NK-92 (cell line): Measurements from ENCODE around the gene MYCN.
"Not testable (repeated sequence)": the region's sequence is repeated elsewhere in the genome, so short reads cannot be mapped to it uniquely, and the experiment has no call there.

Experiments used
- DNase-seq: peaks from one replicate; lab custom pipeline; 2025; ENCODE audit not compliant: unreplicated experiment; lab: John Stamatoyannopoulos, UW

The MYCN gene

DNA sequence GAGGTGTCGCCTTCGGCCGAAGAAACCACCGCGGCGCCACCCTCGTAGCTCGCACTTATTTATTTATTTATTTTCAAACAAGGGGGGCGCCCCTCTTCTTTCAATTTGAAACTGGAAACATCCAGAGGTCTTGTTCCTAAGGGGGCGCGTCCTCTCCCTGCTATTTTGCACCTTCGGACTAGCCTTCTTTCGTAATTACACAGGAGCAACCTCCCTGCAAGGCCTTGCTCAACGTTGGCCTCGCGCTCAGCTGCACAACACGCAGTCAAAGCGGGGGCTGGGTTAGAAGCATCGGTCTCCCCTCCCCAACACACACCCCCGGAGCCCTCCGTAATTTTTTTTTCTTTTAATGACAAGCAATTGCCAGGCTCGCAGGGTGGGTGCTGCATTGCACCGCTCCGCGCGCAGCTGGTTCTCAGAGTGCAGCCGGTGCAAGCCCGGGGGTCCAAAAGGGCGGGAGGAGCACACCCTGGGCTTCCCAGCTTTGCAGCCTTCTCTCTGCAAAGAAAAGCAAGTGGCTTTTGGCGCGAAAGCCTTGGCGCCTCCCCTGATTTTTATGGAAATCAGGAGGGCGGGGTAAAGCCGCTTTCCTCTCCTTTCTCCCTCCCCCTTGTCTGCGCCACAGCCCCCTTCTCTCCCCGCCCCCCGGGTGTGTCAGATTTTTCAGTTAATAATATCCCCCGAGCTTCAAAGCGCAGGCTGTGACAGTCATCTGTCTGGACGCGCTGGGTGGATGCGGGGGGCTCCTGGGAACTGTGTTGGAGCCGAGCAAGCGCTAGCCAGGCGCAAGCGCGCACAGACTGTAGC, at the start of gene MYCN:
TSS of gene MYCN (plus strand) at position 697 of the 807 bp plus-strand sequence. CDS start 1,515 bp downstream, outside the sequence.
- no peak for DNase-seq

DNA sequence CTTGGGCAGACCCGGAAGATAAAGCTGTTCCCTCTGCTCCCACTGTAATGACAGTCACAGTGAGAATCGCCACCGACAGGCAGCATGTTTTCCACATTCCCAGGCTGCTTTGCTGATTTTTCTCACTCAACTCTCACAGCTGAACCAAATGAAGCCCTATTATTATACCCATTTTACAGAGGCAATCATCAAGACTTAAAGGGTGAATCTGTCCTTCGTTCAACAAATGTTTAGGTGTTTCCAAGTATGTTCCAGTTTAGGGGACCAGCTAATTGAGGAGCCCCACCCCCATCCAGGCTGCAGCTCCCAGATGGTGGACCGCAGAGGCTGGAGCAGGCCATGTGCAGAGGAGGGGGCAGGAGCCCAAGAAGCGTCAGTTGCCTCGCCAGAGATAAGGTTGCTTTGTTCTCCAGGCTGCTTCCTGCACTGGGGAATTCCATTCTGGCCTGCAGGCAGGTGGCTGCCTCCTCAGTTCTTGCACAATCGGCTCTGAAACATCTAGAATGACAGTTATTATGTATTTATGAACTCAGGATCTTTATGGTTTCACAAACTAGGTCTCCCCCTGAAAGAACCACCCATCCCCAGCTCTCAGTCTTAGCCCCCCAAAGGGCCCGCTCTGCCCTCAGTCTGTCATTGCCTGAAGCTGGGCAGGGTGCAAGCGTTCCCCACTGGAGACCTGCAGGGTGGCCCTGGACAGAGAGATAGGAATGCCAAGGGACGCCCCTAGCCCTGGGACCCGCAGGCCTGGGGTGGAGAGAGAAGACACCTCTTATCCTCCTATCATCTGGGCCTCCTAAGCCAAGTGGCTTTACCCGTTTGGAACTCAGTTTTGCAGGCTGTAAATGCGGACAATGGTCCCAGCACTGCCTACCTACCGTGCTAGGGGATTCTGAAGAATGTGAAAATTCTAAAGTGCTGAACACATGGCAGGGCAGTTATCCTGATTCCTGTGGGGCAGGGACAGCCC, 49.1 kb upstream of the MYCN start:
- no peak for DNase-seq

DNA sequence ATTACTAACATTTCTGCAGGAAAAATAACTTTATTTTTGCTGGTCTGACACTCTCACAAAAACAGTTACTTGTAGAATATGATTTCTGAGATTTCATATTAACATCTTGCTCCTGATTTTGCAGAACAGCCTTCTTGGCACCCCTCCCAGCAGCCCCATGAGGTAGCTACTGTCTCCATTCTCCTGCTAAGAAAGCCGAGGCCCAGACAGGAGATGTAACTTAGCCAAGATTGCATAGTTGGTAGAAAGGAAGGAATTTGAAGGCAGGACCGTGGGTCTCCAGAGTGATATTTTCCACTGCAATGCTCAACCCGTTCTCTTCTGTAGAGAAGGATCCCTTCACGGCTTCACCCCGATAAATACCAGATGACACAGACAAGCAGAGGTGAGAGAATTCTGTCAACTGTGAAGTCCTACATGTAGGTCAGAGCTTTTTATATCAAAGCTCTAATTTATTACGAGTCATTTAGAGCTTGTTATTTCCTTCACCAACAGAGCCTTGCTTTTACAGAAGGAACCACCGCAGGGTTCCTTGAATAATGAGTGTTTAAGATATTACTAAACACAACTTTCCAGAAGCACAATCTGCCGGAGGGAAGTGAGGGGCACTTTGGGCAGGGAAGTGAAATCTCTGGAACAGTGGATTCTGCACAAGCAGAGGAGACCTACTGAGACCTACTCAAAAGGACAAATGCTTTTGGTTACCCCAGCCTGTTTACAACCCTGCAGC, 48.0 kb upstream of the MYCN start:
- no peak for DNase-seq

DNA sequence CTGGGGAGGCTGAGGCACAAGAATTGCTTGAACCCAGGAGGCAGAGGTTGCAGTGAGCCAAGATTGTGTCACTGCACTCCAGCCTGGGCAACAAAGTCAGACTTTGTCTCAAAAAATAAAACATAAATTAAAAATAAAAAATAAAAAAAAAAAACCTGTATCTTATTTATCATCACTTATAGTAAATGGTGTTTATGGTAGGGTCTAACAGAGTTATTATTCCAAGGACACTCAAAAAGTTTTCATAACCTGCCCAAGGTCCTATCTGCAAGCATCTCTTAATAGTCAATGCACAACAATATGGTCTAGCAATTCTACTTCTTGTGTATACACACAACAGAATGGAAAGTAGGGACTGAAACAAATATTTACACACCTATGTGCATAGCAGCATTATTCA, 47.3 kb upstream of the MYCN start:
- DNase-seq, result no peak

DNA sequence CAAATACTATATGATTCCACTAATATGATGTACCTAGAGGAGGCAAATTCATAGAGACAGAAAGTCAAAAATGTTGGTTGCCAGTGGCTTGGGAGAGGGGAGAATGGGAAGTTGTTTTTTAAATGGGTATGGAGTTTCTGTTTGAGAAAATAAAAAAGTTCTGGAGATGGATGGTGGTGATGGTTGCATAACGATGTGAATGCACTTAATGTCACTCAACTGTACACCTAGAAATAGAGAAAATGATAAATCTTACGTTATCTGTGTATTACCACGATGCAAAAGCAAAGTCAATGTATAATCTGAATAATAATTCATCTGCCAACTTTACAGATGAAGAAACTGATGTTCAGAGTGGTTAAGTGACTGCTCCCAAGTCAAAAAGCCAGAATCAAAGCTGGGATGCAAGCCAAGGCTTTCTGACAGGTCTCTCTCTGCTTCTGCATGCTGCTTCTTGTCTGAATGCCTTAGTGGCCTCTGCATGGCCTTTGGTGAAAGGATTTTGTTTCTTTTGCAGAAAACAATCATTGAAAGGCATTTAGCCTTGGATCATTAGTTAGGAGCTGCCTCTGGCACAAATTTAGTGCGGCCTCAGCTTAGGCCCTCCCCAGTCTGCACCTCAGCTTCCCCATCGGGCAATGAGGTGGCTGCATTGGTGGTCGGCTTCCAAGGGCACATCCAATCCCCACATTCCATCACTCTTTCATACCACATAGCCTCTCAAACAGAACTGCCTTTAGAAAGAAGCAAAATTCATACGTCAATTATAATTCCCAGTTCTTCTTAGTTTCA, 46.5 kb upstream of the MYCN start:
- DNase-seq, result no peak

DNA sequence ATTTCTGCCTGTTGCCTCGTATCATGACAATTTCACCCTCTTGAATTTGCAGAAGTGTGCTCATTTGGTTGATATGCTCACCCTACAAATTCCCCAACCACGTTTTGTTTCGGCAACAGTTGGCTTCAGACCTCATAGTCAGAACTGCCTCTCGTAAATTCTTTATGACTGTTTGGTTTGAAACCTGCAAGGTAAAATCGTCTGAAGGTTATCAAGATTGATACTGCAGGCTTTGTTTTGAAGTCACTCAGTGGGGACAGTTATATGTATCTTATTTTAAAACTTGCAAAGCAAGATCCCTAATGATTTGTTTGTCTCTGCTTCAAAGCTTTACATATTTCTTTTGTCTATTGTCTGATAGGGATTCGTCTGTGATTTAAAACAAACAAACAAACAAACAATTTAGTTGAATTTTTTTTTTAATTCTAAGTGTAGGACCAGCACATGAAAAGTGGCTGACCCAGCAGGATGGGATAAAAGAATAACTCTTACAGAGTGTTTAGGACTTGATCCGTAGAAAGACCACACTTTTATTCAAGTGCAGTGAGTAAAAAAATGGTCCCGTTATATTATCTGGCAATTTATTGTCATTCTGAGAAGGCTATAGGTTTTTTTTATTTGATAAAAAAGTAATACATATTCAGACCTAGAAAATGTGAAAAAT, 45.7 kb upstream of the MYCN start:
- DNase-seq, result no peak

DNA sequence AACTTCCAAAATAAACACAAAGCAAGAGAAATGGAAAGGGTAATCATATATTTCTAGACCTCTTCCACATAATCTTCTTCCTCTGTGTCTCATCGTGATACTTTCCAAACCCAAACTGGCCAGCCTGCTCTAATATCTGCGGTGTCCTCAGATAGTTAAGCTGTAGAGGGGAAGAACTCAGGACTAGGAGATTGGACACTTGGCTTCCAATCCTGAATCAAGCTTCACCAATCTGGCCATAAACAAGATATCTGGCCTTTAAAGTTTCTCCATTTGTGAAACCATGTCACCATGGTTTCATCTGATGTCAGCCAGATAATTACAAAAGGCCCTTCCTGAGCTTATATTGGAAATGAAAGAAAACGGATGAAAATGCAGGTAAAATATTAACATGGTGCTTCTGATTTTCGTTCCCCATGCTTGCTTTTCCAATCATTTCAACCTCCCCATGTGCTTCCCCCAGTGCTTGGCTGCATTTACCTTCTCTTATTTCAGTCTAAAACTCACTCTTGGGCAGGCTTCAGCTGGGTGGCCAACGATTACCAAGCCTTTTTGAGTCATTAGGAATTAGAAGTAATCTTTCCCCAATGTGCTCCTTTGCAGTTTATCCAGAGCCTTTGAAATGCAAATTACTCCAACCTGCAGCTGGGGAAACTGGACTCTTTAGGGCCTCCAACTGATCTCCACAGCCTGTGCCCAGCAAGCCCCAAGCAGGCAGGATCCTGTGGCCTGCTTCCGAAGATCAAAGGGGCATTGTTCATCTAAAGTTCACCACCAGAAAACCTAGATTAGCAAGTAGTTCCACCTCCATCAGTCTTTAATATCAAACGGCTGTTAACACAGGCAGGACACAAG, 44.5 kb upstream of the MYCN start:
- no peak for DNase-seq

DNA sequence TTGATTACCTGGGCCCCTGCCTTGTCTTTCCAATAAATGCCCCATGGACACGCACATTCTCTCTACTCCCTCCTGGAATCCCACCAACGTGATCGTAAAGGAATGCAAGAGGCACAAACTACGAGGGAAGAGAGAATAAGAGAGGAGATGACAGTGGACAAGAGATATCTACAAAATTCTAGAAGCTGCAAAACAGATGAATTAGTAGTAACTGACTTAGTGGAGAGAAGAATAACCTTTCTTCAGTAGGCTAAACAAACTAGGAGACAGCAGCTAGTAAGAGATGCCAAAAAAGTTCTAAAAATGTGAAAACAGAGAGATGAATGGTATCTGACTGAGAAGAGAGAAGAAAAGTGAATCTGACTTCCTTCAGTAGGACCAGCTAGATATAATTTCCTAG, 43.5 kb upstream of the MYCN start:
- DNase-seq, result no peak

DNA sequence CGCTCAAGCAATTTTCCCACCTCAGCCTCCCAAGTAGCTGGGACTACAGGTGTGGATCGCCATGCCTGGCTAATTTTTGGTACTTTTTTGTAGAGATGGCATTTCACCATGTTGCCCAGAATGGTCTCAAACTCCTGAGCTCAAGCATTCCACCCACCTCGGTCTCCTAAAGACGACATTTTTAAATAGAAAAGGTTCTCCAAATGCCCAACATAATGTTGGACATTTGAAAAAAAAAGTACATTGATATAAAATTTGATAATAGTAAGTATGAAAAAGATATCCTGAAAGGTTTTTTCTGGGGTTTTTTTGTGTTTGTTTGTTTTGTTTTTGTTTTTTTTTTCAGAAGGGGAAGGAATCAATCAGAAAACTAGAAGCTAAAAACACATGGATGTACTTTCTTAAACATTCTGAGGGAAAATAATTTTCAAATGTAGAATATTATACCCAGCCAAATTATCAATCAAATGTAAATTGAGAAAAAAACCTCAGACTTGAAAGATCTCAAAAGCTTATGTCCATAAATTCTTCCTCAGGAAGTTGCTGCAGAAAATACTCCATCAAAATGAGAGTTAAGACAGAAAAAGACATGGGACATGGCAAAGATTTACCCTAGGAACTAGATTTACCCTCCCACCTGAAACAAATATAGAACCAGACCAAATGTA, 42.8 kb upstream of the MYCN start:
- DNase-seq, result no peak

DNA sequence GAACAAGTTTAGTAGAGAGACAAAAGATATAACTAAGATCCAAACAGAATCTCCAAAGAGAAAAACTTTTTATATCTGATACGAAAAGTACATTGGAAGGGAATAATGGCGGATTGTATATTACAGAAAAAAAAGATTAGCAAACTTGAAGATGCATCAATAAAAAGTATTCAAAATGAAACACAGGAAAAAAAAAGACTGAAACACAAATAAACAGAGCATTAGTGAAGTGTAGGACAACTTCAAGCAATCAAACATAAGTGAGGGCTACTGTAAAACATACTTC, 41.1 kb upstream of the MYCN start:
- DNase-seq, result no peak

DNA sequence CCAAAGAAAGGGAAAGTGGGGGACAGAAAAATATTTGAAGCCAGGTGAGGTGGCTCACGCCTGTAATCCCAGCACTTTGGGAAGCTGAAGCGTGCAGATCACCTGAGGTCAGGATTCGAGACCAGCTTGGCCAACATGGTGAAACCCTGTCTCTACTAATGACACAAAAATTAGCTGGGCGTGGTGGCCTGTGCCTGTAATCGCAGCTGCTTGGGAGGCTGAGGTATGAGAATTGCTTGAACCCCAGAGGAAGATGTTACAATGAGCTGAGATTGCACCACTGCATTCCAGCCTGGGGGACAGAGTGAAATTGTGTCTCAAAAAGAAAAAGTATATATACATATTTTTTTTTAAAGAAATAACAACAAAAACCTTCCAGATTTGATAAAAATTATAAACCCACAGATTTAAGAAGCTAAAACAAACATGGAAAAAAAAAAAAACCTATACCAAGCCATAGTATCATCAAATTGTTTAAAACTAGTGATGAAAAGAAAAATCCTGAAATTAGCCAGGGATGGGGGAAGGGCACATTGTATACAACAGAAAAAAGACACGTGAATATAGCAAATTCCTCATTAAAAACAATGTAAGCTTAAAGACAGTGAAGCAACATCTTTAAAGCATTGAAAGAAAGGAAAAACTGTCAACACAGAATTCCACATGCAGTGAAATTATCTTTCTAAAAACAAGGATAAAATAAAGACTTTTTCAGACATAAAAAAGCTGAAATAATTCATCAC, 40.4 kb upstream of the MYCN start:
- no peak for DNase-seq

DNA sequence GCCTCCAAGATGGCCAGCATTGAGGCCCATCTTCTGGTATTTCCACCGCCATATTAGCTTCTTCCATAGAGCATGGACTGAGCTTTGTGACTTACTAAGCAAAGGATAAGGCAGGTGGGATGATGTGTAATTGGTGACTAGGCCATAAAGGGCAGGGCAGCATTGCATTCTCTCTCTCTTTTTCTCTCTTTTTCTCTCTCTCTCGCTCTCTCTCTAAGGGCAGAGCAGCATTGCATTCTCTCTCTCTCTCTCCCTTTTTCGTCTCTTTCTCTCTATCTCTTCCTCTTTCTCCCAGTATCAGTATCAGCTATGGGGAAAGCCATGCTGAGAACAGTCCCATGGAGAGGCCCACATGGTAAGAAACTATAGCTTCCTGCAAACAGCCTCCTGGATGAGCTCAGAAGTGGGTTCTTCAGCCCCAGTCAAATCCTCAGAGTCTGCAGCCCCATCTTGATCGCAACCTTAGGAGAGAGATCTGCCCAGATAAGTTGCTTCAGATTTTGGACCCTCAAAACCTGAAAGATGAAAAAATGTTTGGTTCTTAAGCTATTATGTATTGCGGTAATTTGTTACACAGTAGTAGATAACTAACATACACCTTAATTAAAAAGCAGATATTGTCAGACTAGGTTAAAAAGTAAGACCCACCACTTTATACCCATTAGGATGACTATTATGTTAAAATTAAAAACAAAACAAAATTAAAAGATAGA, 39.1 kb upstream of the MYCN start:
- no peak for DNase-seq

DNA sequence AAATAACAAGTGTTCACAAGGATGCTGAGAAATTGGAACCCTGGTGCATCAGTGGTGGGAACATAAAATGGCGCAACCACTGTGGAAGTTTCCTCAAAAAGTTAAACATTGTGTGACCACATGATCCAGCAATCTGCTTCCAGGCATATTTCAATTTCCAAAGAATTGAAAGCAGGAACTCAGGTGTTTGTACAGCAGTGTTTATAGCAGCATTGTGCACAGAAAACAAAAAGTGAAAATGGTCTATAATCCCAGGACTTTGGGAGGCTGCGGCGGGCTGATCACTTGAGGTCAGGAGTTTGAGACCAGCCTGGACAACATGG, 38.6 kb upstream of the MYCN start:
- no peak for DNase-seq

DNA sequence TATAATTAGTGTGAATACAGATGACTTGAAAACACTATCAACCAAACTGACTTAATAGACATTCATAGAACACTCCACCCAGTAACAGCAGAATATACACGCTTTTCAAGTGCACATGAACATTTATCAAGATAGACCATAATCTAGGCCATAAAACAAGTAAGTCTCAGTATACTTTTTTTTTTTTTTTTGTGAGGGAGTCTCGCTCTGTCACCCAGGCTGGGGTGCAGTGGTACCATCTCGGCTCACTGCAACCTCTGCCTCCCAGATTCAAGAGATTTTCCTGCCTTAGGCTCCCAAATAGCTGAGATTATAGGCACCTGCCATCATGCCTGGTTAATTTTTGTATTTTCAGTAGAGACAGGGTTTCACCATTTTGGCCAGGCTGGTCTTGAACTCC, 36.4 kb upstream of the MYCN start:
- not testable (repeated sequence) for DNase-seq

DNA sequence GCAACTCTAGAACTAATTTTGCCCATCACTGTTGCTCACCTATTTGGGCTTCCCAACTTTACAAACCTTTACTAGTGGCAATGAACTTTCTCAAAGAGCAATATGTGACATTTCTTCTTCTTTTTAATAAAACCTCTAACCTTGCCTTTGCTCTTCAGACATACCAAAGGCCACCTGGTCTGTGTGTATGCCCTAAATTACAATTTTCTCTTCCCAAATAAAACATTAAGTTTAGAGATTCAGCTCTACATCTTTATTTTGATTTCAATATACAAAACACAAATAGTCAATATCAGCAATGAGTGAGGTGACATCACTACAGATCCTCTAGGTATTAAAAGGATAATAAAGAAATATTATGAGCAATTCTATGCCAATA, 35.1 kb upstream of the MYCN start:
- DNase-seq, result no peak

DNA sequence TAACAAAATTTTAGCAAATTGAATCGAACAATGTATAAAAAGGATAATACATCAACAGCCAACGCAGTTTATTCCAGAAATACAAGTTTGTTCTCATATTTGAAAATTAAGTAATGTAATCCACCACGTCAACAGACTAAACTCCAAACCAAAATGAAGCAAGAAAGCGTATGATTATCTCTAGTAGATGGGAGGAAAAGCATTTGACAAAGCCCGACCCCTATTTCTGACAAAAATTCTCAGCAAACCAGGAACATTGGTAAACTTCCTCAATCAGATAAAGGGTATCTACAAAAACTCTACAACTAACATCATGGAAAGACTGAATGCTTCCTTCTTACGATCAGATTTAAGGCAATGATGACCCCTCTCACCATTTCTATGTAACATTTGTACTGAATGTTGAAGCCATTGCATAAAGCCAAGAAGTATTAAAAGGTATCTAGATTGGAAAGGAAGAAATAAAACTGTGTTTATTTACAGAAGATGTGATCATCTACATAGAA, 34.3 kb upstream of the MYCN start:
- DNase-seq, result no peak

DNA sequence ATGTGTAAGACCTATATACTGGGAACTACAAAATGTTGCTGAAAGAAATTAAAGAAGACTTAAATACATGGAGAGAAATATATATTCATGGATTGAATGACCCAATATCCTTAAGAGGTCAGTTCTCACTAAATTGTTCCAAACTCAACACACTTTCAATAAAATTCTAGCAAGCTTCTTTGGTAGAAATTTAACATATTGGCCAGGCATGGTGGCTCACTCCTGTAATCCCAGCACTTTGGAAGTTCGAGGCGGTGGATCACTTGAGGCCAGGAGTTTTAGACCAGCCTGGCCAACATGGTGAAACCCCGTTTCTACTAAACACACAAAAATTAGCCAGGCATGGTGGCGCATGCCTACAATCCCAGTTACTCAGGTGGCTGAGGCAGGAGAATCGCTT, 33.6 kb upstream of the MYCN start:
- no peak for DNase-seq
